ENCODE results near the gene OTX2. TPM values are rescaled to one million over a fixed set of nuclear protein-coding genes. Genes with fewer than 3 reads are reported as not detected.

OTX2 gene
- total RNA-seq (2016; rRNA removed; fragmentation: Illumina TruSeq; extraction: Trizol) (not detected in 2 replicates), polyA plus RNA-seq (2011; rRNA removed) (not detected in 2 replicates), polyA minus RNA-seq (2011; rRNA and poly(A)+ RNA removed; ENCODE audit: low replicate concordance) (not detected in 2 replicates), Bru-seq, nascent RNA (not detected), BruChase-seq, experiment 1, labeled RNA remaining after a 6-hour chase (percentile 9 among the genes with signal in this experiment), BruChase-seq, experiment 2, labeled RNA remaining after a 2-hour chase (not detected)
- not detected in 2 replicates for total RNA-seq (2016; cell fraction: cytosol; rRNA removed; fragmentation: Illumina TruSeq; extraction: Trizol; ENCODE audit: low read depth)
- not detected in 2 replicates for total RNA-seq (2016; cell fraction: insoluble cytoplasmic fraction; rRNA removed; fragmentation: Illumina TruSeq; extraction: Trizol)
- total RNA-seq (2016; cell fraction: membrane; rRNA removed; fragmentation: Illumina TruSeq; extraction: Trizol), result not detected in 2 replicates
- total RNA-seq (2016; cell fraction: nucleus; rRNA removed; fragmentation: Illumina TruSeq; extraction: Trizol), result not detected in 2 replicates
- not detected in 2 replicates for polyA plus RNA-seq (2011; cell fraction: cytosol; rRNA removed)
- polyA plus RNA-seq (2011; cell fraction: nucleus; rRNA removed), result not detected in 2 replicates
- not detected in 2 replicates for polyA plus RNA-seq (2012)
- not detected in 2 replicates for polyA plus RNA-seq (2016; cell fraction: cytosol; fragmentation: Illumina TruSeq; extraction: Trizol; ENCODE audit: low read depth)
- polyA plus RNA-seq (2016; cell fraction: insoluble cytoplasmic fraction; fragmentation: Illumina TruSeq; extraction: Trizol; ENCODE audit: low read depth), result not detected in 2 replicates
- not detected in 2 replicates for polyA plus RNA-seq (2016; cell fraction: membrane; fragmentation: Illumina TruSeq; extraction: Trizol; ENCODE audit: low read depth)
- polyA plus RNA-seq (2016; cell fraction: nucleus; fragmentation: Illumina TruSeq; extraction: Trizol; ENCODE audit: insufficient read depth, low read depth), result not detected in 2 replicates
- polyA minus RNA-seq (2011; cell fraction: cytosol; rRNA and poly(A)+ RNA removed), result not detected in 2 replicates
- not detected in 2 replicates for polyA minus RNA-seq (2011; cell fraction: nucleus; rRNA and poly(A)+ RNA removed)
- long read RNA-seq, experiment 1, result 0 reads
- long read RNA-seq, experiment 2, result 0 reads

GRCh38 chr14:56810147-56810719, at the start of gene OTX2:
TSS of gene OTX2 (minus strand) at chr14:56810479. CDS start at chr14:56805456, 5,023 bp downstream.
- no peak within 1 kb of the TSS for H3K4me3 ChIP-seq (replicated peaks in 1 of 3; ENCODE audit: insufficient read depth in 1 of 3, low read depth in 2 of 3, low read length in 3 of 3)
- ChIA-PET POLR2A (no interaction called here), CTCF (ENCODE audit: low intra/inter-chr PET ratio, low total read pairs) (no interaction called here)
- no peaks in the 10 kb centered on the region for H3K4me1 ChIP-seq (ENCODE audit: insufficient read depth, low read length)
- DNase-seq (ENCODE audit: low spot score), result no peak
- intact Hi-C loops (cut with micrococcal nuclease; ENCODE audit: unreplicated experiment) (no loop called here), in situ Hi-C loops (cut with HindIII; ENCODE audit: extremely low pct_ligation_motif_present, low pct_unique_long_range_greater_than_20kb) (no loop called here)
- H4K20me1 ChIP-seq (ENCODE audit: insufficient read depth, low read length), result 0 out of 2 replicates have a peak, but pooled peaks cover 4% of the 10 kb centered on the region
- ATAC-seq, result no peak
- no peak for FAIRE-seq
- TF ChIP-seq ZNF790 (CRISPR knock-in tag; IDR thresholded peaks at IDR 0.05; ENCODE audit: borderline replicate concordance) (no peak), SOX5 (CRISPR knock-in tag; IDR thresholded peaks at IDR 0.05; ENCODE audit: borderline replicate concordance) (no peak), ETS1 (CRISPR knock-in tag; IDR thresholded peaks at IDR 0.05) (no peak)
- peaks cover 7 to 52% of the 10 kb centered on the region in 2 experiments for H3K27me3 ChIP-seq (ENCODE audit: control insufficient read depth in 1 of 2, insufficient read depth in 2 of 2, low read length in 2 of 2)
- BruUV-seq (replicated peaks), result no TSS peak
- H3K27ac ChIP-seq (ENCODE audit: extremely low read length, insufficient read depth, low read length), result no peak within 1 kb of the TSS
- no peak within 1 kb of the TSS for H3K9ac ChIP-seq (ENCODE audit: insufficient read depth, low read depth, low read length)
- H3K9me3 ChIP-seq (ENCODE audit: low read length), result no peaks in the 10 kb centered on the region
- H3K36me3 ChIP-seq (replicated peaks in 1 of 2; ENCODE audit: control insufficient read depth in 1 of 2, insufficient read depth in 2 of 2, low read length in 2 of 2), result no peaks in the 10 kb centered on the region
- 28% methylated on average over 15 of the region's 15 CpGs for WGBS (ENCODE audit: low lambda C conversion rate)
- no peak within 1 kb of the TSS for H2AFZ ChIP-seq (ENCODE audit: low read length)
- H3K4me2 ChIP-seq (ENCODE audit: low read depth, low read length), result no peak within 1 kb of the TSS
- no peaks in the 10 kb centered on the region for H3K79me2 ChIP-seq (ENCODE audit: insufficient read depth, low read length)

Data from HepG2 (cell line).